MCF 10A (cell line): ENCODE measurements around the gene FAM89A. TPM values are rescaled to one million over a fixed set of nuclear protein-coding genes. Genes with fewer than 3 reads are reported as not detected.

Experiments used
- BruUV-seq: library from RNA; stranded (reverse); fragments of 400-500 nt; replicated peaks from 2 replicates; lab custom pipeline; 2021; lab: Mats Ljungman, UMichigan
- CTCF ChIA-PET: fragments of 300-600 bp; sonication (Branson Sonifier 250); formaldehyde crosslinking; extraction: SDS; loops from one replicate; lab custom pipeline; 2021; ENCODE audit warnings: antibody characterized with exemption, inconsistent platforms; lab: Yijun Ruan, JAX
- POLR2A ChIA-PET: fragments of 300-600, 350-650 bp; sonication (Branson Sonifier 250); formaldehyde crosslinking; extraction: SDS; loops from one replicate; lab custom pipeline; 2020; ENCODE audit warnings: antibody characterized with exemption, inconsistent platforms; lab: Yijun Ruan, JAX
- DNase-seq: peaks from one replicate; pipeline ENCODE4 v3.0.0-alpha.2; 2018; ENCODE audit not compliant: unreplicated experiment
- H3K27ac Mint-ChIP-seq: one replicate; pipeline ENCODE4 v1.8.0; 2022; ENCODE audit warnings: mild to moderate bottlenecking, low read depth, mixed read lengths; ENCODE audit not compliant: unreplicated experiment
- H3K27me3 Mint-ChIP-seq: one replicate; pipeline ENCODE4 v1.8.0; 2022; ENCODE audit warnings: mixed read lengths; ENCODE audit not compliant: insufficient read depth, unreplicated experiment
- H3K36me3 Mint-ChIP-seq: one replicate; pipeline ENCODE4 v1.8.0; 2022; ENCODE audit warnings: mild to moderate bottlenecking, moderate library complexity, mixed read lengths; ENCODE audit not compliant: insufficient read depth, unreplicated experiment
- H3K4me1 Mint-ChIP-seq: one replicate; pipeline ENCODE4 v1.8.0; 2022; ENCODE audit warnings: mixed read lengths; ENCODE audit not compliant: insufficient read depth, unreplicated experiment
- H3K4me3 Mint-ChIP-seq: one replicate; pipeline ENCODE4 v1.8.0; 2022; ENCODE audit warnings: mild to moderate bottlenecking, moderate library complexity, mixed read lengths; ENCODE audit not compliant: unreplicated experiment
- H3K9me3 Mint-ChIP-seq: one replicate; pipeline ENCODE4 v1.8.0; 2022; ENCODE audit warnings: mixed read lengths; ENCODE audit not compliant: unreplicated experiment
- intact Hi-C: fragments of 100-400 bp; cut with micrococcal nuclease; formaldehyde crosslinking; loops from 2 replicates; pipeline ENCODE4 v1.14.1; 2022
- total RNA-seq: library from RNA; stranded (reverse); gene quantifications from 2 replicates; pipeline ENCODE4 v1.2.3, GENCODE V29; 2022
- TF ChIP-seq, protein P1 (sequence below): fragments of 200-600 bp; IDR thresholded peaks from one replicate; pipeline ENCODE4 v1.8.0; 2022; ENCODE audit warnings: antibody characterized with exemption, mild to moderate bottlenecking; ENCODE audit not compliant: unreplicated experiment

FAM89A gene
- total RNA-seq, 1 experiment from 2014 or later, result 29.2 TPM

DNA sequence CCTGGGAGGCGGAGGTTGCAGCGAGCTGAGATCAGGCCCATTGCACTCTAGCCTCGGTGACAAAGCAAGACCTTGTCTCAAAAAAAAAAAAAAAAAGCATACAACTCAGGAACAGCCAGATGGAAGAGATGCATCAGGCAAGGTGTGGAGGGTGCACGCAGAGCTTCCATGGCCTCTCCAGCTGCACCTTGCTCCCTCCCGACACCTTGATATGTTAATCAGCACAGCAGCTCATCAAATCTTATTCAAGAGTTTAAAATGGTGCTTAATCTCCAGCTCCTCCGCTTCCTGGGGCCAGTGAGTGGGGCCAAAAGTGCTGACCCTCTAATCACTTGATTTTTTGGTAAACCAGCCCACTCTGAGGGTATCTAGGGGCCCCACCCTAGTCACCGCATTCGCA is 29.3 kb upstream of the FAM89A start:
- TF ChIP-seq, protein P1, sequence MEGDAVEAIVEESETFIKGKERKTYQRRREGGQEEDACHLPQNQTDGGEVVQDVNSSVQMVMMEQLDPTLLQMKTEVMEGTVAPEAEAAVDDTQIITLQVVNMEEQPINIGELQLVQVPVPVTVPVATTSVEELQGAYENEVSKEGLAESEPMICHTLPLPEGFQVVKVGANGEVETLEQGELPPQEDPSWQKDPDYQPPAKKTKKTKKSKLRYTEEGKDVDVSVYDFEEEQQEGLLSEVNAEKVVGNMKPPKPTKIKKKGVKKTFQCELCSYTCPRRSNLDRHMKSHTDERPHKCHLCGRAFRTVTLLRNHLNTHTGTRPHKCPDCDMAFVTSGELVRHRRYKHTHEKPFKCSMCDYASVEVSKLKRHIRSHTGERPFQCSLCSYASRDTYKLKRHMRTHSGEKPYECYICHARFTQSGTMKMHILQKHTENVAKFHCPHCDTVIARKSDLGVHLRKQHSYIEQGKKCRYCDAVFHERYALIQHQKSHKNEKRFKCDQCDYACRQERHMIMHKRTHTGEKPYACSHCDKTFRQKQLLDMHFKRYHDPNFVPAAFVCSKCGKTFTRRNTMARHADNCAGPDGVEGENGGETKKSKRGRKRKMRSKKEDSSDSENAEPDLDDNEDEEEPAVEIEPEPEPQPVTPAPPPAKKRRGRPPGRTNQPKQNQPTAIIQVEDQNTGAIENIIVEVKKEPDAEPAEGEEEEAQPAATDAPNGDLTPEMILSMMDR, result no peak
- no peak overlapping the region for H3K27ac Mint-ChIP-seq
- H3K4me3 Mint-ChIP-seq, result no peak overlapping the region
- no peaks in the 10 kb centered on the region for H3K9me3 Mint-ChIP-seq
- no TSS peak for BruUV-seq
- H3K27me3 Mint-ChIP-seq, result peaks cover 37% of the 10 kb centered on the region
- no peaks in the 10 kb centered on the region for H3K4me1 Mint-ChIP-seq
- intact Hi-C loops, result no loop called here
- ChIA-PET POLR2A (interaction anchor here (0.7 to 2.7 kb wide), 2 partner anchors 15 to 30 kb away, joined by 3 to 7 read pairs; no protein-coding TSS in a partner anchor), CTCF (interaction anchor here (0.6 kb wide), 1 partner anchor 23 kb away, joined by 3 read pairs; no protein-coding TSS in a partner anchor)
- no peak for DNase-seq
- no peaks in the 10 kb centered on the region for H3K36me3 Mint-ChIP-seq

DNA sequence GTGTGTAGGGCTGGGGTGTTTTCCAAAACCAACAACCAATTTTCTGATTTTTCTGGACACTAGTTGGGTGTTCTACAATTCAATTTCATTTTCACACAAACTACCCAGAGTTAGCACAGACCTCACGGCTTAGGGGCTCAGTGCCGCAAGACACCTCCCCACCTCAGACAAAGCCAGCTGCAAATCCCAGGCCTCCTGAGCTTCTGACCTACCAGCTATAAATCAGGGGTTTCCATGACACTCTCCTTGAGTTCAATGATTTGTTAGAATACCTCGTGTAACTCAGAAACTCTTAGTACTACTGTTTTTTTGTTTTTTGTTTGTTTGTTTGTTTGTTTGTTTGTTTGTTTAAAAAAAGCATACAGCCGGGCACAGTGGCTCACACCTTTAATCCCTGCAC is 28.7 kb upstream of the FAM89A start:
- POLR2A ChIA-PET, result interaction anchor here (2.7 kb wide), 1 partner anchor 16 kb away, joined by 7 read pairs; no protein-coding TSS in a partner anchor
- no peaks in the 10 kb centered on the region for H3K9me3 Mint-ChIP-seq
- no peaks in the 10 kb centered on the region for H3K36me3 Mint-ChIP-seq
- intact Hi-C loops, result no loop called here
- peaks cover 37% of the 10 kb centered on the region for H3K27me3 Mint-ChIP-seq
- no peak overlapping the region for H3K27ac Mint-ChIP-seq
- H3K4me3 Mint-ChIP-seq, result no peak overlapping the region
- TF ChIP-seq, protein P1, result no peak
- no peak for DNase-seq
- CTCF ChIA-PET, result interaction anchor here (0.7 kb wide), 1 partner anchor 10 kb away, joined by 3 read pairs; no protein-coding TSS in a partner anchor
- no peaks in the 10 kb centered on the region for H3K4me1 Mint-ChIP-seq
- BruUV-seq, result no TSS peak

- Mint-ChIP-seq H3K36me3 (no peaks in the 10 kb centered on the region), H3K27ac (no peak overlapping the region), H3K27me3 (peaks cover 29% of the 10 kb centered on the region), H3K4me1 (no peaks in the 10 kb centered on the region), H3K4me3 (no peak overlapping the region), H3K9me3 (no peaks in the 10 kb centered on the region)
- DNase-seq, result no peak
- TF ChIP-seq, protein P1, result no peak
- intact Hi-C loops, result no loop called here
- no TSS peak for BruUV-seq
- CTCF ChIA-PET, result interaction anchor here (0.6 to 0.9 kb wide), 4 partner anchors 16 to 850 kb away, joined by 3 read pairs; no protein-coding TSS in a partner anchor
- POLR2A ChIA-PET, result interaction anchor here (0.6 to 2.1 kb wide), 2 partner anchors 19 to 40 kb away, joined by 3 to 6 read pairs; no protein-coding TSS in a partner anchor
These were observed 25.6 kb upstream of the FAM89A start for GRCh38 chr1:231065510-231066241.

DNA sequence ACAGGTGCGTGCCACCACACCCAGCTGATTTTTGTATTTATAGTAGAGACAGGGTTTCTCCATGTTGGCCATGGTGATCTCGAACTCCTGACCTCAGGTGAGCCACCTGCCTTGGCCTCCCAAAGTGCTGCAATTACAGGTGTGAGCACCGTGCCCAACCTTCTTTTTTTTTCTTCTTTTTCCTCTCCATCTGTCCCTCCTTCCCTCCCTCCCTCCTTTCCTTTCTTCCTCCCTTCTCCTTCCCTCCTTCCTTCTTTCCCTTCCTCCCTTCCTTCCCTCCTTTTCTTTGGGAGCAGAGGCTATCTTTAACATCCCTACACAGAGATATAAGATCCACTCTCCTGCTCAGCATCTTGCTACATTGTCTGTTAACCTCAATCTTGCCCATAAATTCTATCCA is 24.4 kb upstream of the FAM89A start:
- CTCF ChIA-PET, result no interaction called here
- no TSS peak for BruUV-seq
- Mint-ChIP-seq H3K4me3 (no peak overlapping the region), H3K36me3 (no peaks in the 10 kb centered on the region), H3K27me3 (peaks cover 16% of the 10 kb centered on the region), H3K27ac (no peak overlapping the region), H3K9me3 (no peaks in the 10 kb centered on the region), H3K4me1 (peaks cover 4% of the 10 kb centered on the region)
- POLR2A ChIA-PET, result no interaction called here
- TF ChIP-seq, protein P1, result no peak
- intact Hi-C loops, result no loop called here
- DNase-seq, result no peak
